ENCODE measurements around the gene NR4A1. TPM values are rescaled to one million over a fixed set of nuclear protein-coding genes. Genes with fewer than 3 reads are reported as not detected.

NR4A1 gene
- total RNA-seq, 2 donors from 2014 or later, result 9.9 to 47.6 TPM

DNA sequence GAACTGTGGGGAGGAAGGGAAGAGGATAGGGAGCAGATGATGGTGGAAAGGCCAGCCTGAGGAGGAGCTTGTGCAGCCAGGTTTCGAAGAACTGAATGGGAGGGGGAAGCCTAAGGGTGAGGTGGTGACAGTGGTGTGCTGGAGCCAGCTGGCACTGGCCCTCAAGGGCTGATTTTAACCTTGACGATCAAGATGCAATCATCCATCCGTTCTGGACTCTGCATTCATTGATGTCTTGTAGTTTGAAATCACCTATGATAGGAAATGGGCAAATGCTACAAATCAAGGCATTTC lies 15.8 kb downstream of the NR4A1 start:
- ATAC-seq (replicated peaks), result no peak
- Mint-ChIP-seq H3K4me1 (peaks cover 30% of the 10 kb centered on the region), H3K4me3 (peak overlapping the region; percentile 6), H3K36me3 (ENCODE audit: low read depth) (peaks cover 22% of the 10 kb centered on the region), H3K9me3 (no peaks in the 10 kb centered on the region), H3K27me3 (no peaks in the 10 kb centered on the region), H3K27ac (peak overlapping the region; percentile 1)

DNA sequence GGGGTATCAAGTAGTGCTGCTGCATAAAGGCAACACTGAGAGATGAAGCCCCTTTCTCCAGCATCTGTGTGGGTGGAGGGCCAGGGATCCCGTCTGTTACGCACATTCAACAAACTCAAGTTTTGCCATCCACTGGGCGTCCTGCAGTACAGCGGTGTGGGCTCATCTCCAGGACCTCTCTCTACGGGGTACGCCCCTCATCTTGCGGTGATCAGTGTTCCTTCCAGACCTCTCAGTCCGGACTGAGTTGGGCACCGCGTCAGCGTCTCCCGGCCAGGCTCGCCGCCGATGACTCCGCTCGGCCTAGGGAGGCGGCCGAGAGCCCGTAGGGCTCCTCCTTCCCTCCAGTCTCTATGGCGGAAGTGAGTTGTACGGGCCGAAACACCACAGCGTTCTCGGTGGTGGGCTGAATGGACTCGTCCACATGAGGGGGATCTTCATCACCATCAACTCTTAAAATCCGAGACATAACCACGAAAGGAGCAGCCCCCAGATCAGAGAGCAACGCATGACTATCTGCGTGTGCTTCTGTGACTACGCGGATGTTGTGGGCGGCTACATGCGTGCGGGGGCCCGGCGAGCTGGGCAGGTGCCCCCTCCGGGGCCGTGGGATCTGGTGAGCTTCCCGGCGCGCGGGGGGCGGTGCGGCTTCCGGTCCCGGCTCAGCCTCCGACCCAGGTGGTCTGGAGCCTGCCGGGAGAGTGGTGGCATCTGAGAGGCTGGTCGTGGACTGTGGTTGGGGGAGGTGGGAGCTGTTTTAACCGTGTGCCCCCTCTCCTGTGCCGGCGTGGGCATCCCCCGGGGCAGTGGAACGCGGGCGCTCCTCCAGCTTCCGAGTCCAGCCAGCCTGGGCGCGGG lies 18.3 kb downstream of the NR4A1 start, which contains the start of gene ATG101:
Gene ATG101, plus strand, starts transcription at position 652 of the 858 bp plus-strand sequence. CDS start 3,673 bp downstream, outside the sequence.
- H3K36me3 Mint-ChIP-seq (ENCODE audit: low read depth), result peaks cover 47% of the 10 kb centered on the region
- no peaks in the 10 kb centered on the region for H3K27me3 Mint-ChIP-seq
- H3K27ac Mint-ChIP-seq, result peak within 1 kb of the TSS; percentile 99
- H3K4me1 Mint-ChIP-seq, result peaks cover 44% of the 10 kb centered on the region
- ATAC-seq (replicated peaks), result peak; percentile 92
- H3K9me3 Mint-ChIP-seq, result no peaks in the 10 kb centered on the region
- H3K4me3 Mint-ChIP-seq, result peak within 1 kb of the TSS; percentile 99

DNA sequence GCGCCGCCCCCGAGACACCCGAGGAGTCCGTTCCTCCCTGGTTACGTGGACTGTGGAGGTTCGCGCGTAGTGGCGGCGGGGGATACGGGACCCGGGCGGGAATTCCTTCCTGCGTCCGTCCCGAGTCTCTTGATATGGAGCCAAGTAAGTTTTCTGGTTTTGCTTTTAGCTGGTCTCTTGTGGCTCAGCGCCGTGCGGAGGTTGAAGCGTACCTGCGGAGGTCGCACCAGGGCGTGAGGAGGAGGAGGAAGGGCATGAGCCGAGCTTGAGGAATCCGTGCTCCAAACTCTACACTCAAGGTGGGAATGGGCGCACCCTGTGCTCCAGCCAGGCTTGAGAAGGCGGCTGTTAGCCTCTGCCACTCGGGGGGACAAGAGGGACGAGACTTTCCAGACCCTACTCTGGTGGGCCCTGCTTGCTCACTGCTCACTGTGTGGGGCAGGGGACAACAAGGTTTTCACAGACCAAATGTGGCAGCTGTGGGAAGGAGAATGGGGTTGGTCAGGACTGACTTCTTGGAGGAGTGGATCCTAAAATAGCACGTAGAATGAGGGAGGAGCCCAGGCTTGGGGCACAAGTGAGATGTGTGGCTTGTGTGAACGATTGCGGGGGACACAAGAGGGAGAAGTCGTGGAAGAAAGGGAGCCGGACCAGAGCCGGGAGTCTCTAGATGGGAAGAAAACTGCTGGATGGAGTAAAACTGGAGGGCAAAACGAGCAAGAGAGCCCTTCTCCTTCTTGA lies 19.1 kb downstream of the NR4A1 start:
- Mint-ChIP-seq H3K36me3 (ENCODE audit: low read depth) (peaks cover 55% of the 10 kb centered on the region), H3K4me1 (peaks cover 42% of the 10 kb centered on the region), H3K27ac (peak overlapping the region; percentile 99), H3K4me3 (peak overlapping the region; percentile 99), H3K27me3 (no peaks in the 10 kb centered on the region), H3K9me3 (no peaks in the 10 kb centered on the region)
- peak; percentile 34 for ATAC-seq (replicated peaks)

- no peaks in the 10 kb centered on the region for H3K27me3 Mint-ChIP-seq
- H3K9me3 Mint-ChIP-seq, result no peaks in the 10 kb centered on the region
- H3K27ac Mint-ChIP-seq, result peak overlapping the region; percentile 47
- peak overlapping the region; percentile 39 for H3K4me3 Mint-ChIP-seq
- ATAC-seq (replicated peaks), result no peak
- peaks cover 87% of the 10 kb centered on the region for H3K36me3 Mint-ChIP-seq (ENCODE audit: low read depth)
- H3K4me1 Mint-ChIP-seq, result peaks cover 28% of the 10 kb centered on the region
Measured at GRCh38 chr12:52073531-52074381, 22.5 kb downstream of the NR4A1 start.

DNA sequence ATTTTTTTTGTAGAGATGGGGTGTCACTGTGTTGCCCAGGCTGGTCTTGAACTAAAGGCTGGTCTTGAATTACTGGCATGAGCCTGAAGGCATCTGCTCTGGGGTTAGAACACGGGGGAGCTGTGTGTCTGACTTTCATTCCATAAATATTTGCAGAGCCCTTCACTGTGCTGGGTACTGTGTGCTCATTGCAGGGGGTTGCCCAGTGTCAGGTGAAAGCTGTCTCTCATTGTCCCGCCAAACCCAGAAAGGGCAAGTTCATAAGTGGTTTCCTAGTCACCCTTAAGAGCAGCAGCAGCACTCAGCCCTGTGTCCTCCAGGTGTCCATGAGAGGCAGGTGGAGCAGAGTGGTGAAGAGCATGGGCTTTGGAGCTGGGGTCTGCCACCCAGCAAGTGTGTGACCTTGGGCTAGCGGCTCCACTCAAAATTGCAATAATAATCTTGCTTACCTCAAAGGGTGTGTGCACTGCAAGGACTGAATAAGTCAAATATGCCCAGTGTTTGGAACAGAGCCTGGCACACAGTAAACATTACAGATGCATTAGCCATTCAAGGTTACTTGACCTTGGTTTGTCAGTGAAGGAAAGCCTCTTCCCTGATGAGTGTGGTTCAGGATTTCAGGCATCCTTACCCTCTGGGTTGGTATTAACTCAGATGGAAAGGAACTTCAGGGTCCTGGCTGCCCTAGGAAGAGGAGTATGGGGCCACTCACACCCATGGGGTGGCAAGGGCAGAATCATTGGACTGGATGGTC lies 23.9 kb downstream of the NR4A1 start:
- Mint-ChIP-seq H3K9me3 (no peaks in the 10 kb centered on the region), H3K27me3 (no peaks in the 10 kb centered on the region), H3K4me3 (no peak overlapping the region), H3K36me3 (ENCODE audit: low read depth) (peaks cover 80% of the 10 kb centered on the region), H3K27ac (no peak overlapping the region), H3K4me1 (peaks cover 28% of the 10 kb centered on the region)
- no peak for ATAC-seq (replicated peaks)

- Mint-ChIP-seq H3K9me3 (no peaks in the 10 kb centered on the region), H3K4me1 (peaks cover 16% of the 10 kb centered on the region), H3K27ac (no peak overlapping the region), H3K4me3 (no peak overlapping the region), H3K27me3 (no peaks in the 10 kb centered on the region), H3K36me3 (ENCODE audit: low read depth) (peaks cover 67% of the 10 kb centered on the region)
- no peak for ATAC-seq (replicated peaks)
Measured at GRCh38 chr12:52076811-52077210, 25.6 kb downstream of the NR4A1 start.

DNA sequence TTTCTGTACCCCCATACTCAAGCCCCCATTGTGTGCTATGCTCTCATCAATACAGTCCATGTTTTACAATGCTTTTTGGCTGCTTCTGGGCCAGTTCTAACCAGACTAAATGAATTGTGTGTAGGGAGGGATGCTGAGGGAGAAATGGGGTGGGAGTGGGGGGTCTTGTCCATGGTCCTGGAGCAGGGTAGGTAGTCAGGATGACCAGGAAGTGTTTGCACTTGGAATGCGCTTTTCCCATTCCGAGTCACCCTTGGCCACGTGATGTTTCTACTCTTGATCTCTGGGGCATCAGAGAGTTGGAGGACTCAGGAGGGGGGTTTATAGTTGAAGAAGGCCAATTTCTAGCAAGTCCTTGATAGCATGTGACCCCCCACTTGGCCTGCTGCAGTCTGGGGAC lies 27.0 kb downstream of the NR4A1 start:
- H3K27ac Mint-ChIP-seq, result no peak overlapping the region
- H3K4me3 Mint-ChIP-seq, result no peak overlapping the region
- no peaks in the 10 kb centered on the region for H3K27me3 Mint-ChIP-seq
- H3K36me3 Mint-ChIP-seq (ENCODE audit: low read depth), result peaks cover 52% of the 10 kb centered on the region
- no peak for ATAC-seq (replicated peaks)
- no peaks in the 10 kb centered on the region for H3K9me3 Mint-ChIP-seq
- H3K4me1 Mint-ChIP-seq, result peaks cover 7% of the 10 kb centered on the region

GRCh38 chr12:52079576-52080402 lies 28.5 kb downstream of the NR4A1 start, which contains the start of gene SMIM41:
Gene SMIM41, plus strand, starts transcription at chr12:52079704. Its CDS starts 76 bp downstream, at chr12:52079780.
- no peak for ATAC-seq (replicated peaks)
- H3K9me3 Mint-ChIP-seq, result no peaks in the 10 kb centered on the region
- no peak within 1 kb of the TSS for H3K27ac Mint-ChIP-seq

DNA sequence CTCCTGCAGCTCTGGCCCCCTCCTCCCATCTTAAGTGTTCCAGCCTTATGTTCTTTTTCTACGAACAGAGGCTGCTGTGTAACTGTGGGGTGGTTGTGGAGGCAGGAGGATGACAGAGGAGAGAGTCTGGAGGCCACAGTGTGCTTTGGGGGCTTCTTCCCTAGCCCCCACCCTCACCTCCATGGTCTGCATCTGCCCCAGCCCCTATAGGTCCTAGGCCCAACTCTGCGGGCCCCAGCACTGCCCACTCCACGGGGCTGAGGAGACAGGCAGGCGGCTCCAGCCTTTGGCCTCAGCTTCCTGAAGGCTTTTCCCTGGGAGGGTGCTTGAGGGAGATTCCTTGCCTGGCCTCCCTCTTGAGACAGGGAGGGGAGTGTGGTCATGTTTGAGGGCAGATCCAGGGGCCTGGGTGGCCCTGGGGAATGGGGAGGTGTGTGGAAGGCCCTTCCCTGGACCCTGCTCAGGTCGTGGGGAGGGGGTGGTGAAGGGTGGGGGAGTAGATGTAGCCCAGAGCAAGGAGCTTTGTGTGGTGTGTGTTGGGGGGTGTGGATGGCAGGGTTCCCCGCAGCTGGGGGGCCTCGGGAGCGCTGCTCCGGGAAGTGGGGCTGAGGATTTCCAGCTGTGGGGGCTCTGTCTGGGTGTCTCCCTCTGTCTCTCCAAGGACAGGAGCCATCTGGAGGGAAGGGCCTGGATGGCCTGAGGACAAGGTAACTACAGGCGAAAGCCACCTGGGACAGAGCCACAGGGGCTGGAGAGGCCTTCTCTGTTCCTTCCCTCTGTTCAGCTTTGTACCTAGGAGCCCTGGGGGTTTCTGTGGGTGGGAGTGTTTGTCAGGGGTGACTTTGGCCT lies 29.4 kb downstream of the NR4A1 start:
- H3K27me3 Mint-ChIP-seq, result no peaks in the 10 kb centered on the region
- H3K36me3 Mint-ChIP-seq (ENCODE audit: low read depth), result peaks cover 29% of the 10 kb centered on the region
- no peaks in the 10 kb centered on the region for H3K9me3 Mint-ChIP-seq
- ATAC-seq (replicated peaks), result no peak
- H3K4me3 Mint-ChIP-seq, result no peak overlapping the region
- no peak overlapping the region for H3K27ac Mint-ChIP-seq
- peaks cover 6% of the 10 kb centered on the region for H3K4me1 Mint-ChIP-seq

More at GRCh38 chr12:52079576-52080402, 28.5 kb downstream of the NR4A1 start, which contains the start of gene SMIM41:
- no peak within 1 kb of the TSS for H3K4me3 Mint-ChIP-seq
- H3K27me3 Mint-ChIP-seq, result no peaks in the 10 kb centered on the region
- H3K36me3 Mint-ChIP-seq (ENCODE audit: low read depth), result peaks cover 37% of the 10 kb centered on the region
- H3K4me1 Mint-ChIP-seq, result peaks cover 6% of the 10 kb centered on the region

GRCh38 chr12:52081263-52081733 lies 30.1 kb downstream of the NR4A1 start:
- no peak for ATAC-seq (replicated peaks)
- Mint-ChIP-seq H3K4me3 (no peak overlapping the region), H3K4me1 (peaks cover 6% of the 10 kb centered on the region), H3K36me3 (ENCODE audit: low read depth) (peaks cover 22% of the 10 kb centered on the region), H3K27ac (peak overlapping the region; percentile 77), H3K27me3 (no peaks in the 10 kb centered on the region), H3K9me3 (no peaks in the 10 kb centered on the region)

GRCh38 chr12:52082026-52082668 lies 30.9 kb downstream of the NR4A1 start:
- Mint-ChIP-seq H3K4me1 (peaks cover 6% of the 10 kb centered on the region), H3K9me3 (no peaks in the 10 kb centered on the region), H3K36me3 (ENCODE audit: low read depth) (peaks cover 14% of the 10 kb centered on the region), H3K4me3 (no peak overlapping the region), H3K27ac (peak overlapping the region; percentile 77), H3K27me3 (peaks cover 6% of the 10 kb centered on the region)
- no peak for ATAC-seq (replicated peaks)

DNA sequence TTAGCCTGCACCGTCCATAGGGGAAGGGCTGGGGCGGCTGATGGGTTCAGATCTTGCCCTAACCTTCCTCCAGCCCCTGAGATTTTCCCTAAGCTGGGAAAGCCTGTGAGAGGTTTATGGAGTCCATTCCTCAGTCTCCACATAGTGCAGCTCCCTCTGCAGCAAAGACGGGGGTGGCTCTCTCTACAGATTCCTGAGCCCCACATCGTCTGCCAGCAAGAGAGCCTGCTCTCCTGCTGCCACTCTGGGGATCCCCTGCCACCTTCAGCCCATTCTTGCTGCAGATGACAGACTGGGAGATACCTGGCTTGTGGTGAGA lies 31.4 kb downstream of the NR4A1 start:
- peaks cover 10% of the 10 kb centered on the region for H3K27me3 Mint-ChIP-seq
- ATAC-seq (replicated peaks), result peak; percentile 6
- no peaks in the 10 kb centered on the region for H3K9me3 Mint-ChIP-seq
- H3K4me1 Mint-ChIP-seq, result peaks cover 6% of the 10 kb centered on the region
- no peak overlapping the region for H3K27ac Mint-ChIP-seq
- peaks cover 9% of the 10 kb centered on the region for H3K36me3 Mint-ChIP-seq (ENCODE audit: low read depth)
- no peak overlapping the region for H3K4me3 Mint-ChIP-seq
